HG03025 (cell line): ENCODE data around the gene SEMA6A.
"Not testable (repeated sequence)": the region's sequence is repeated elsewhere in the genome, so short reads cannot be mapped to it uniquely, and the experiment has no call there.

Experiments
- ATAC-seq: cut with Tn5 transposase; IDR thresholded peaks from one replicate; pipeline ENCODE4 v1.9.1; 2021; ENCODE audit warnings: mild to moderate bottlenecking, moderate library complexity; ENCODE audit not compliant: unreplicated experiment, low FRiP score

The SEMA6A gene

GRCh38 chr5:116524051-116524904 lies 50.3 kb downstream of the SEMA6A start:
- ATAC-seq: no peak

- ATAC-seq: not testable (repeated sequence)
Measured at GRCh38 chr5:116523182-116523581, 51.4 kb downstream of the SEMA6A start.

GRCh38 chr5:116522356-116523136 lies 52.1 kb downstream of the SEMA6A start:
- no peak for ATAC-seq

- ATAC-seq: no peak
Measured at GRCh38 chr5:116521173-116521872, 53.3 kb downstream of the SEMA6A start.

- no peak for ATAC-seq
Measured at GRCh38 chr5:116520771-116521170, 53.9 kb downstream of the SEMA6A start.

- ATAC-seq: no peak
Measured at GRCh38 chr5:116518423-116518822, 56.2 kb downstream of the SEMA6A start.

- no peak for ATAC-seq
Measured at GRCh38 chr5:116517488-116517887, 57.1 kb downstream of the SEMA6A start.

GRCh38 chr5:116516021-116516420 lies 58.6 kb downstream of the SEMA6A start:
- ATAC-seq: no peak

GRCh38 chr5:116514421-116514970 lies 60.1 kb downstream of the SEMA6A start:
- no peak for ATAC-seq

- ATAC-seq: no peak
Measured at GRCh38 chr5:116510517-116510916, 64.1 kb downstream of the SEMA6A start.

- ATAC-seq: no peak
Measured at GRCh38 chr5:116509483-116510244, 65.0 kb downstream of the SEMA6A start.

- no peak for ATAC-seq
Measured at GRCh38 chr5:116508835-116509234, 65.8 kb downstream of the SEMA6A start.

GRCh38 chr5:116507941-116508655 lies 66.5 kb downstream of the SEMA6A start:
- no peak for ATAC-seq

- ATAC-seq: no peak
Measured at GRCh38 chr5:116507051-116507537, 67.5 kb downstream of the SEMA6A start.

- no peak for ATAC-seq
Measured at GRCh38 chr5:116506488-116506887, 68.1 kb downstream of the SEMA6A start.

- ATAC-seq: no peak
Measured at GRCh38 chr5:116504593-116505166, 69.9 kb downstream of the SEMA6A start.

- ATAC-seq: no peak
Measured at GRCh38 chr5:116502616-116503015, 72.0 kb downstream of the SEMA6A start.

GRCh38 chr5:116502138-116502537 lies 72.5 kb downstream of the SEMA6A start:
- no peak for ATAC-seq

GRCh38 chr5:116498503-116499048 lies 76.0 kb downstream of the SEMA6A start:
- ATAC-seq: no peak
